Measurements from ENCODE around the gene BRAF. TPM values are rescaled to one million over a fixed set of nuclear protein-coding genes. Genes with fewer than 3 reads are reported as not detected.
"Not testable (repeated sequence)": the region's sequence is repeated elsewhere in the genome, so short reads cannot be mapped to it uniquely, and the experiment has no call there.

Gene BRAF
- total and polyA plus RNA-seq, 11 donors = 6.7 to 33.5 (median 23.4) TPM

- DNase-seq (no peak), ATAC-seq (no peak)
- Histone ChIP-seq H3K4me1 (peaks cover 0 to 26% (median 7%) of the 10 kb centered on the region in 12 donors), H3K27ac (no peak overlapping the region), H3K9me3 (peaks cover 0 to 4% (median 0%) of the 10 kb centered on the region in 12 donors), H3K4me3 (no peak overlapping the region), H3K27me3 (no peaks in the 10 kb centered on the region), H3K36me3 (no peaks in the 10 kb centered on the region)
- intact Hi-C loops (cut with DNase I) = no loop called here
- WGBS, 4 donors = 86 to 94% (median 91%) methylated on average over 1 of the region's 1 CpG
- no peak for TF ChIP-seq CTCF (IDR thresholded peaks at IDR 0.05)
- TF ChIP-seq POLR2A (IDR thresholded peaks at IDR 0.05) = no peak
Observed at GRCh38 chr7:140883378-140883777, 41.4 kb downstream of the BRAF start.

DNA sequence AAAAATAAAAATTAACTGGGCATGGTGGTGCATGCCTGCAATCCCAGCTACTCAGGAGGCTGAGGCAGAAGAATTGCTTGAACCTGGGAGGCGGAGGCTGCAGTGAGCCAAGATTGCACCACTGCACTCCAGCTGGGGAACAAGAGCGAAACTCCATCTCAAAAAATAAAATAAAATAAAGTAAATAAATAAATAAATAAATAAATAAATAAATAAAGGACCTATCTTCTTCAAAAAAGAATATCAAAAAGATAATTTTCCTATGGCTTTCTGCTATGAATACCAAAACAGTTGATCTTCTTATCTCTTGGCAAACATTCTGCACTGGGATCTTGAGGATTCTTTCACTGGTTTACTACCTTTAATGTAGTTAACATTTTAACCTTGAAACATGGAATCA, 41.9 kb downstream of the BRAF start:
- H3K27me3 ChIP-seq; H3K4me3 ChIP-seq; H3K9me3 ChIP-seq; intact Hi-C loops (cut with DNase I); DNase-seq; ATAC-seq; H3K27ac ChIP-seq; H3K36me3 ChIP-seq: not testable (repeated sequence)
- peaks cover 0 to 26% (median 7%) of the 10 kb centered on the region in 12 donors for H3K4me1 ChIP-seq
- 93 to 99% (median 97%) methylated on average over 2 of the region's 2 CpGs for WGBS, 4 donors

DNA sequence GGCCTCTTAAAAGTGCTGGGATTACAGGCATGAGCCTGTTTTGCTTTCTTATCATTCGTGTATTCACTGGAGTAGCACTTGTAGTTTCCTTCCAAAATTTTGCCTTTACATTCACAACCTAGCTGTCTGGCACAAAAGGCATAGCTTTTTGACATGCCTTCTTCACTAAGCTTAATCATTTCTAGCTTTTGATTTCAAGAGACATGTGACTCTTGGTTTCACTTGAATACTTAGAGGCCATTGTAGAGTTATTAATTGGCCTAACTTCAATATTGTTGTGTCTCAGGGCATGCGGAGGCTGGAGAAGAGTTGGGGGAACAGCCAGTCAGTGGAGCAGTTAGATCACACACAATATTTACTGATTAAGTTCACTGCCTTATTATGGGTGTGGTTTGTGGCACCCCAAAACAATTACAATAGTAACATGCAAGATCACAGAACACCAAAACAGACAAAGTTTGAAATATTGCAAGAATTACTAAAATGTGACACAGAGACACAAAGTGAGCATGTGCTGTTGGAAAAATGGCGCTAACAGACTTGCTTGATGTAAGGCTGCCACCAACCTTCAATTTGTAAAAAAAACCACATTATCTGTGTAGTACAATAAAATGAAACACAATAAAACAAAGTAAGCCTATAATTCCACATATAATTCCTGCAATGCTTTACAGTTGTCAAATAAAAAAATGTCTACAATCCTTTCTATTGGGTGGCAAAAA, 43.1 kb downstream of the BRAF start:
- no peaks in the 10 kb centered on the region for H3K36me3 ChIP-seq
- H3K4me1 ChIP-seq = peaks cover 0 to 21% (median 7%) of the 10 kb centered on the region in 12 donors
- intact Hi-C loops (cut with DNase I) = no loop called here
- no peak for ATAC-seq
- WGBS, 4 donors = 75 to 81% (median 78%) methylated on average over 3 of the region's 3 CpGs
- TF ChIP-seq CTCF (IDR thresholded peaks at IDR 0.05) (no peak), POLR2A (IDR thresholded peaks at IDR 0.05) (no peak)
- no peaks in the 10 kb centered on the region for H3K27me3 ChIP-seq
- DNase-seq = no peak
- no peak overlapping the region for H3K4me3 ChIP-seq
- H3K27ac ChIP-seq = no peak overlapping the region
- H3K9me3 ChIP-seq = peaks cover 0 to 15% (median 0%) of the 10 kb centered on the region in 12 donors

- Histone ChIP-seq H3K4me1 (peaks cover 0 to 17% (median 6%) of the 10 kb centered on the region in 12 donors), H3K36me3 (no peaks in the 10 kb centered on the region), H3K27ac (no peak overlapping the region), H3K27me3 (no peaks in the 10 kb centered on the region), H3K4me3 (no peak overlapping the region), H3K9me3 (peaks cover 0 to 15% (median 0%) of the 10 kb centered on the region in 12 donors)
- TF ChIP-seq POLR2A (IDR thresholded peaks at IDR 0.05) (no peak), CTCF (IDR thresholded peaks at IDR 0.05) (no peak)
- intact Hi-C loops (cut with DNase I) = no loop called here
- 100% methylated on average over 1 of the region's 1 CpG for WGBS, 4 donors
- no peak for ATAC-seq
- no peak for DNase-seq
Observed at GRCh38 chr7:140877249-140877524, 47.5 kb downstream of the BRAF start.

Measured in heart left ventricle (tissue), 16 donors.